Measurements from ENCODE around the gene ITGA7.

Gene ITGA7

GRCh38 chr12:55717011-55718007 lies 9.6 kb upstream of the ITGA7 start:
- ATAC-seq, result no peak

GRCh38 chr12:55716582-55716957 lies 8.9 kb upstream of the ITGA7 start:
- no peak for TF ChIP-seq ZFP30 (CRISPR knock-in tag; IDR thresholded peaks at IDR 0.05)
- TF ChIP-seq PATZ1 (CRISPR knock-in tag; IDR thresholded peaks at IDR 0.05; ENCODE audit: borderline replicate concordance), result no peak
- no peak for TF ChIP-seq TSHZ2 (CRISPR knock-in tag; IDR thresholded peaks at IDR 0.05)
- ATAC-seq, result peak; percentile 13

More at GRCh38 chr12:55717011-55718007, 9.6 kb upstream of the ITGA7 start:
- TF ChIP-seq TCF4 (CRISPR knock-in tag; IDR thresholded peaks at IDR 0.05; ENCODE audit: borderline replicate concordance), result no peak
- no peak for TF ChIP-seq ISL1 (CRISPR knock-in tag; IDR thresholded peaks at IDR 0.05)
- no peak for TF ChIP-seq ZC3H10 (CRISPR knock-in tag; IDR thresholded peaks at IDR 0.05)
- TF ChIP-seq CSRNP3 (CRISPR knock-in tag; IDR thresholded peaks at IDR 0.05), result no peak
- TF ChIP-seq GLIS3 (CRISPR knock-in tag; IDR thresholded peaks at IDR 0.05), result no peak
- TF ChIP-seq ESRRG (CRISPR knock-in tag; IDR thresholded peaks at IDR 0.05), result no peak

GRCh38 chr12:55715833-55716581 lies 8.3 kb upstream of the ITGA7 start, which contains the start of gene BLOC1S1:
BLOC1S1 (plus strand) TSS chr12:55716046; CDS start chr12:55716052, 6 bp downstream.
- peak; percentile 82 for ATAC-seq

More at GRCh38 chr12:55715833-55716581, 8.3 kb upstream of the ITGA7 start, which contains the start of gene BLOC1S1:
- TF ChIP-seq CSRNP3 (CRISPR knock-in tag; IDR thresholded peaks at IDR 0.05) (no peak), PATZ1 (CRISPR knock-in tag; IDR thresholded peaks at IDR 0.05; ENCODE audit: borderline replicate concordance) (peak; percentile 83; the same call in 1 of the 2 replicates), TOX (CRISPR knock-in tag; IDR thresholded peaks at IDR 0.05; ENCODE audit: borderline replicate concordance) (no peak), BACH2 (CRISPR knock-in tag; IDR thresholded peaks at IDR 0.05; ENCODE audit: borderline replicate concordance) (no peak), GLIS3 (CRISPR knock-in tag; IDR thresholded peaks at IDR 0.05) (no peak), RARB (CRISPR knock-in tag; IDR thresholded peaks at IDR 0.05) (no peak), ZFP3 (CRISPR knock-in tag; IDR thresholded peaks at IDR 0.05) (peak; percentile 75), TSHZ2 (CRISPR knock-in tag; IDR thresholded peaks at IDR 0.05) (peak; percentile 71; the same call in 1 of the 2 replicates), CSDC2 (CRISPR knock-in tag; IDR thresholded peaks at IDR 0.05) (peak; percentile 89; the same call in 1 of the 2 replicates), TCF4 (CRISPR knock-in tag; IDR thresholded peaks at IDR 0.05; ENCODE audit: borderline replicate concordance) (no peak), CREB5 (CRISPR knock-in tag; IDR thresholded peaks at IDR 0.05; ENCODE audit: low read depth) (peak; percentile 30; the same call in 1 of the 2 replicates)

Data from SK-N-SH treated with all-trans-retinoic acid at 6 μM for 48 hours (cell line).